ENCODE measurements around the gene TMEM164.

TMEM164 gene

DNA sequence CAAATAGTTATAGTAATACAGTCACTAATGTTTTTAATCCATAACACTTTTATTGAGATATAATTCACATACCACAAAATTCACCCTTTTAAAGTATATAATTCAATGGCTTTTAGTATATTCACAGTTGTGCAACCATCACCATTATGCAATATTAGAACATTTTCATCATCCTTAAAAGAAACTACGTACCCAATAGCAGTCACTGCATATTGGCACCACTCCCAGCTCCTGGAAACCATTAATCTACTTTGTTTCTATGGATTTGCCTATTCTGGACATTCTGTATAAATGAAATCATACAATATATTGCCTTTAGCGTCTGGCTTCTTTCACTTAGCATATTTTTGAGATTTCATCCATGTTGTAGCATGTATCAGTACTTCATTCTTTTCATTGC is 215.7 kb downstream of the TMEM164 start:
- no peaks in the 10 kb centered on the region for H3K9me2 ChIP-seq (replicated peaks; ENCODE audit: insufficient read depth, low read length)
- no peaks in the 10 kb centered on the region for H4K20me1 ChIP-seq (ENCODE audit: insufficient read depth, low read length)
- no peaks in the 10 kb centered on the region for H3F3A ChIP-seq (ENCODE audit: insufficient read depth, low read length)
- no peak overlapping the region for H3K27ac ChIP-seq (ENCODE audit: low read length)
- TF ChIP-seq, protein P1, sequence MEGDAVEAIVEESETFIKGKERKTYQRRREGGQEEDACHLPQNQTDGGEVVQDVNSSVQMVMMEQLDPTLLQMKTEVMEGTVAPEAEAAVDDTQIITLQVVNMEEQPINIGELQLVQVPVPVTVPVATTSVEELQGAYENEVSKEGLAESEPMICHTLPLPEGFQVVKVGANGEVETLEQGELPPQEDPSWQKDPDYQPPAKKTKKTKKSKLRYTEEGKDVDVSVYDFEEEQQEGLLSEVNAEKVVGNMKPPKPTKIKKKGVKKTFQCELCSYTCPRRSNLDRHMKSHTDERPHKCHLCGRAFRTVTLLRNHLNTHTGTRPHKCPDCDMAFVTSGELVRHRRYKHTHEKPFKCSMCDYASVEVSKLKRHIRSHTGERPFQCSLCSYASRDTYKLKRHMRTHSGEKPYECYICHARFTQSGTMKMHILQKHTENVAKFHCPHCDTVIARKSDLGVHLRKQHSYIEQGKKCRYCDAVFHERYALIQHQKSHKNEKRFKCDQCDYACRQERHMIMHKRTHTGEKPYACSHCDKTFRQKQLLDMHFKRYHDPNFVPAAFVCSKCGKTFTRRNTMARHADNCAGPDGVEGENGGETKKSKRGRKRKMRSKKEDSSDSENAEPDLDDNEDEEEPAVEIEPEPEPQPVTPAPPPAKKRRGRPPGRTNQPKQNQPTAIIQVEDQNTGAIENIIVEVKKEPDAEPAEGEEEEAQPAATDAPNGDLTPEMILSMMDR (IDR thresholded peaks at IDR 0.05; ENCODE audit: low read length), result no peak
- TF ChIP-seq EZH2phosphoT487 (IDR thresholded peaks at IDR 0.05; ENCODE audit: low read length), result no peak
- no peak for TF ChIP-seq EZH2 (optimal IDR thresholded peaks at IDR 0.05; ENCODE audit: low read depth, low read length)
- H3K36me3 ChIP-seq (replicated peaks; ENCODE audit: insufficient read depth, low read length), result no peaks in the 10 kb centered on the region
- H3K79me2 ChIP-seq (ENCODE audit: low read length), result peaks cover 5% of the 10 kb centered on the region; the same call in 1 of the 2 replicates
- no peaks in the 10 kb centered on the region for H3K27me3 ChIP-seq (replicated peaks; ENCODE audit: insufficient read depth, low read length)
- no peak overlapping the region for H3K4me2 ChIP-seq (ENCODE audit: low read depth, low read length)
- DNase-seq, result no peak
- no peak overlapping the region for H3K9ac ChIP-seq (ENCODE audit: low read length)
- no peak overlapping the region for H2AFZ ChIP-seq (ENCODE audit: low read length)
- H3K4me1 ChIP-seq (ENCODE audit: low read length), result no peaks in the 10 kb centered on the region
- no peak overlapping the region for H3K4me3 ChIP-seq (ENCODE audit: low read length)
- no peaks in the 10 kb centered on the region for H3K9me3 ChIP-seq (replicated peaks; ENCODE audit: insufficient read depth, low read length)

DNA sequence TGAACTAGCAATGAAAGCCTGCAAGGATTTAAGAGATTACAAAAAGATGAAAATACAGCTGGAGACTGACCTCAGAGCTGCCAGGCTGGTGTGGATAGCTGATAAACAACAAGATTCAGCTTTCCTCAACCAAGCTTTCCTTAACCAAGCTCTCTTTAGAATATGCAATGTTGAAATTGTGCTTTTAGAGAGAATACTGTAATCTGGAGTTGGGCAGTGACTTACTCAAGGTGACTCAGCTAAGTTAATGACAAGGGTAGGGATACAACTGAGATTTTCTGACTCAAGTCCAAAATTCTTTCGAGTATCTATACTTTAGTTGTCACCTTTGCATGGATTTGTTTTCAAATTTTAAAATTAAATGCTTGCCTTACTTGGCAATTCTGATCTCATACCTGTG is 217.0 kb downstream of the TMEM164 start:
- Histone ChIP-seq H3K27me3 (replicated peaks; ENCODE audit: insufficient read depth, low read length) (no peaks in the 10 kb centered on the region), H3K27ac (ENCODE audit: low read length) (no peak overlapping the region), H3K4me2 (ENCODE audit: low read depth, low read length) (no peak overlapping the region), H3K79me2 (ENCODE audit: low read length) (peaks cover 5% of the 10 kb centered on the region; the same call in 1 of the 2 replicates), H3K9me2 (replicated peaks; ENCODE audit: insufficient read depth, low read length) (no peaks in the 10 kb centered on the region), H3K9me3 (replicated peaks; ENCODE audit: insufficient read depth, low read length) (no peaks in the 10 kb centered on the region), H2AFZ (ENCODE audit: low read length) (no peak overlapping the region), H3K9ac (ENCODE audit: low read length) (no peak overlapping the region), H3F3A (ENCODE audit: insufficient read depth, low read length) (no peaks in the 10 kb centered on the region), H3K4me3 (ENCODE audit: low read length) (no peak overlapping the region), H3K36me3 (replicated peaks; ENCODE audit: insufficient read depth, low read length) (no peaks in the 10 kb centered on the region), H4K20me1 (ENCODE audit: insufficient read depth, low read length) (no peaks in the 10 kb centered on the region), H3K4me1 (ENCODE audit: low read length) (no peaks in the 10 kb centered on the region)
- no peak for DNase-seq
- TF ChIP-seq, protein P1 (IDR thresholded peaks at IDR 0.05; ENCODE audit: low read length), result no peak
- TF ChIP-seq EZH2phosphoT487 (IDR thresholded peaks at IDR 0.05; ENCODE audit: low read length) (no peak), EZH2 (optimal IDR thresholded peaks at IDR 0.05; ENCODE audit: low read depth, low read length) (no peak)

- H3K79me2 ChIP-seq (ENCODE audit: low read length), result peaks cover 7% of the 10 kb centered on the region; the same call in 1 of the 2 replicates
- no peaks in the 10 kb centered on the region for H3K9me3 ChIP-seq (replicated peaks; ENCODE audit: insufficient read depth, low read length)
- H3K27ac ChIP-seq (ENCODE audit: low read length), result no peak overlapping the region
- no peaks in the 10 kb centered on the region for H3K4me1 ChIP-seq (ENCODE audit: low read length)
- no peak overlapping the region for H3K4me2 ChIP-seq (ENCODE audit: low read depth, low read length)
- peaks cover 4% of the 10 kb centered on the region; the same call in 1 of the 2 replicates for H3F3A ChIP-seq (ENCODE audit: insufficient read depth, low read length)
- DNase-seq, result no peak
- no peak overlapping the region for H2AFZ ChIP-seq (ENCODE audit: low read length)
- TF ChIP-seq EZH2phosphoT487 (IDR thresholded peaks at IDR 0.05; ENCODE audit: low read length) (no peak), EZH2 (optimal IDR thresholded peaks at IDR 0.05; ENCODE audit: low read depth, low read length) (no peak)
- TF ChIP-seq, protein P1 (IDR thresholded peaks at IDR 0.05; ENCODE audit: low read length), result no peak
- H3K9me2 ChIP-seq (replicated peaks; ENCODE audit: insufficient read depth, low read length), result no peaks in the 10 kb centered on the region
- H4K20me1 ChIP-seq (ENCODE audit: insufficient read depth, low read length), result no peaks in the 10 kb centered on the region
- no peaks in the 10 kb centered on the region for H3K36me3 ChIP-seq (replicated peaks; ENCODE audit: insufficient read depth, low read length)
- no peak overlapping the region for H3K4me3 ChIP-seq (ENCODE audit: low read length)
- H3K27me3 ChIP-seq (replicated peaks; ENCODE audit: insufficient read depth, low read length), result no peaks in the 10 kb centered on the region
- H3K9ac ChIP-seq (ENCODE audit: low read length), result no peak overlapping the region
These were observed 219.8 kb downstream of the TMEM164 start for GRCh38 chrX:110222497-110223257.

All from MM.1S (cell line).